Activated naive CD4-positive, alpha-beta T cell treated with anti-CD3 and anti-CD28 coated beads, Interleukin-2, amount 50 U/mL, for 24 hours (primary cell): ENCODE data around the gene ADCY1.
"Not testable (repeated sequence)": the region's sequence is repeated elsewhere in the genome, so short reads cannot be mapped to it uniquely, and the experiment has no call there.

Experiments
- H3K27ac Mint-ChIP-seq: one replicate; pipeline ENCODE4 v1.8.0; 2021; ENCODE audit warnings: mild to moderate bottlenecking, mixed read lengths
- H3K27me3 Mint-ChIP-seq: one replicate; pipeline ENCODE4 v1.8.0; 2021; ENCODE audit warnings: mixed read lengths
- H3K36me3 Mint-ChIP-seq: one replicate; pipeline ENCODE4 v1.8.0; 2021; ENCODE audit warnings: mixed read lengths
- H3K4me1 Mint-ChIP-seq: one replicate; pipeline ENCODE4 v1.8.0; 2021; ENCODE audit warnings: mixed read lengths
- H3K4me3 Mint-ChIP-seq: one replicate; pipeline ENCODE4 v1.8.0; 2021; ENCODE audit warnings: mild to moderate bottlenecking, mixed read lengths
- H3K9me3 Mint-ChIP-seq: one replicate; pipeline ENCODE4 v1.8.0; 2021; ENCODE audit warnings: mixed read lengths

The ADCY1 gene

GRCh38 chr7:45573661-45574415 lies at the start of gene ADCY1:
Gene ADCY1, plus strand, starts transcription at chr7:45574368. Its CDS starts 176 bp downstream, at chr7:45574544.
- no peaks in the 10 kb centered on the region for H3K9me3 Mint-ChIP-seq

GRCh38 chr7:45524445-45524844 lies 49.7 kb upstream of the ADCY1 start:
- Mint-ChIP-seq H3K4me3 (no peak overlapping the region), H3K27me3 (peaks cover 5% of the 10 kb centered on the region), H3K27ac (no peak overlapping the region), H3K36me3 (no peaks in the 10 kb centered on the region), H3K4me1 (no peaks in the 10 kb centered on the region), H3K9me3 (peaks cover 7% of the 10 kb centered on the region)

More at GRCh38 chr7:45573661-45574415, at the start of gene ADCY1:
- Mint-ChIP-seq H3K27ac (no peak within 1 kb of the TSS), H3K4me3 (peak within 1 kb of the TSS; percentile 39), H3K4me1 (no peaks in the 10 kb centered on the region), H3K36me3 (no peaks in the 10 kb centered on the region), H3K27me3 (peaks cover 26% of the 10 kb centered on the region)

- no peak overlapping the region for H3K4me3 Mint-ChIP-seq
- peaks cover 7% of the 10 kb centered on the region for H3K9me3 Mint-ChIP-seq
- H3K27ac Mint-ChIP-seq, result no peak overlapping the region
- no peaks in the 10 kb centered on the region for H3K4me1 Mint-ChIP-seq
- no peaks in the 10 kb centered on the region for H3K36me3 Mint-ChIP-seq
- H3K27me3 Mint-ChIP-seq, result peaks cover 5% of the 10 kb centered on the region
These were observed 49.1 kb upstream of the ADCY1 start for GRCh38 chr7:45525057-45525456.

- Mint-ChIP-seq H3K27me3 (no peaks in the 10 kb centered on the region), H3K4me1 (no peaks in the 10 kb centered on the region), H3K9me3 (peaks cover 16% of the 10 kb centered on the region), H3K27ac (no peak overlapping the region), H3K4me3 (no peak overlapping the region), H3K36me3 (no peaks in the 10 kb centered on the region)
These were observed 30.7 kb upstream of the ADCY1 start for GRCh38 chr7:45543473-45543872.

GRCh38 chr7:45545105-45545710 lies 29.0 kb upstream of the ADCY1 start:
- not testable (repeated sequence) for H3K36me3 Mint-ChIP-seq, H3K4me1 Mint-ChIP-seq, H3K4me3 Mint-ChIP-seq, H3K9me3 Mint-ChIP-seq, H3K27me3 Mint-ChIP-seq, H3K27ac Mint-ChIP-seq

GRCh38 chr7:45548917-45549316 lies 25.3 kb upstream of the ADCY1 start:
- not testable (repeated sequence) for H3K9me3 Mint-ChIP-seq, H3K36me3 Mint-ChIP-seq, H3K4me3 Mint-ChIP-seq, H3K4me1 Mint-ChIP-seq, H3K27ac Mint-ChIP-seq, H3K27me3 Mint-ChIP-seq

- Mint-ChIP-seq H3K9me3 (peaks cover 6% of the 10 kb centered on the region), H3K27me3 (peaks cover 2% of the 10 kb centered on the region), H3K27ac (no peak overlapping the region), H3K4me3 (no peak overlapping the region), H3K4me1 (no peaks in the 10 kb centered on the region), H3K36me3 (no peaks in the 10 kb centered on the region)
These were observed 10.8 kb upstream of the ADCY1 start for GRCh38 chr7:45563401-45563800.

- Mint-ChIP-seq H3K27me3 (peaks cover 2% of the 10 kb centered on the region), H3K4me1 (no peaks in the 10 kb centered on the region), H3K9me3 (peaks cover 6% of the 10 kb centered on the region), H3K4me3 (no peak overlapping the region), H3K36me3 (no peaks in the 10 kb centered on the region), H3K27ac (no peak overlapping the region)
These were observed 10.2 kb upstream of the ADCY1 start for GRCh38 chr7:45563941-45564461.

- Mint-ChIP-seq H3K36me3 (no peaks in the 10 kb centered on the region), H3K4me1 (no peaks in the 10 kb centered on the region), H3K27me3 (peaks cover 2% of the 10 kb centered on the region), H3K9me3 (peaks cover 6% of the 10 kb centered on the region), H3K27ac (no peak overlapping the region), H3K4me3 (no peak overlapping the region)
These were observed 9.7 kb upstream of the ADCY1 start for GRCh38 chr7:45564485-45564884.

- H3K4me1 Mint-ChIP-seq, result no peaks in the 10 kb centered on the region
- H3K9me3 Mint-ChIP-seq, result peaks cover 4% of the 10 kb centered on the region
- no peak overlapping the region for H3K27ac Mint-ChIP-seq
- peaks cover 2% of the 10 kb centered on the region for H3K27me3 Mint-ChIP-seq
- no peak overlapping the region for H3K4me3 Mint-ChIP-seq
- no peaks in the 10 kb centered on the region for H3K36me3 Mint-ChIP-seq
These were observed 9.2 kb upstream of the ADCY1 start for GRCh38 chr7:45564886-45565455.

- Mint-ChIP-seq H3K9me3 (no peaks in the 10 kb centered on the region), H3K27me3 (peaks cover 4% of the 10 kb centered on the region), H3K27ac (no peak overlapping the region), H3K4me1 (no peaks in the 10 kb centered on the region), H3K4me3 (no peak overlapping the region), H3K36me3 (no peaks in the 10 kb centered on the region)
These were observed 7.8 kb upstream of the ADCY1 start for GRCh38 chr7:45566386-45566785.

GRCh38 chr7:45566961-45567360 lies 7.2 kb upstream of the ADCY1 start:
- Mint-ChIP-seq H3K4me3 (no peak overlapping the region), H3K27ac (no peak overlapping the region), H3K36me3 (no peaks in the 10 kb centered on the region), H3K4me1 (no peaks in the 10 kb centered on the region), H3K9me3 (no peaks in the 10 kb centered on the region), H3K27me3 (peaks cover 4% of the 10 kb centered on the region)

GRCh38 chr7:45567713-45568112 lies 6.5 kb upstream of the ADCY1 start:
- no peak overlapping the region for H3K27ac Mint-ChIP-seq
- H3K27me3 Mint-ChIP-seq, result peaks cover 8% of the 10 kb centered on the region
- H3K36me3 Mint-ChIP-seq, result no peaks in the 10 kb centered on the region

GRCh38 chr7:45568536-45569289 lies 5.5 kb upstream of the ADCY1 start:
- H3K27ac Mint-ChIP-seq, result no peak overlapping the region
- no peak overlapping the region for H3K4me3 Mint-ChIP-seq
- no peaks in the 10 kb centered on the region for H3K36me3 Mint-ChIP-seq
- peaks cover 17% of the 10 kb centered on the region for H3K27me3 Mint-ChIP-seq
- no peaks in the 10 kb centered on the region for H3K9me3 Mint-ChIP-seq
- no peaks in the 10 kb centered on the region for H3K4me1 Mint-ChIP-seq

More at GRCh38 chr7:45567713-45568112, 6.5 kb upstream of the ADCY1 start:
- no peaks in the 10 kb centered on the region for H3K9me3 Mint-ChIP-seq
- H3K4me1 Mint-ChIP-seq, result no peaks in the 10 kb centered on the region
- H3K4me3 Mint-ChIP-seq, result no peak overlapping the region

GRCh38 chr7:45569290-45569685 lies 4.9 kb upstream of the ADCY1 start:
- H3K4me1 Mint-ChIP-seq, result no peaks in the 10 kb centered on the region
- H3K27ac Mint-ChIP-seq, result no peak overlapping the region
- H3K4me3 Mint-ChIP-seq, result no peak overlapping the region
- H3K36me3 Mint-ChIP-seq, result no peaks in the 10 kb centered on the region
- no peaks in the 10 kb centered on the region for H3K9me3 Mint-ChIP-seq
- peaks cover 17% of the 10 kb centered on the region for H3K27me3 Mint-ChIP-seq
